Middle frontal gyrus (tissue), 1 donor: ENCODE data around the gene APBB2.
"Not testable (repeated sequence)": the region's sequence is repeated elsewhere in the genome, so short reads cannot be mapped to it uniquely, and the experiment has no call there.

ENCODE experiments used
- DNase-seq: peaks from one replicate; pipeline ENCODE4 v3.0.0-alpha.2; 2015; ENCODE audit warnings: low spot score; ENCODE audit errors: extremely low spot score

APBB2 gene

GRCh38 chr4:41067369-41067768, 147.0 kb downstream of the APBB2 start:
- DNase-seq = no peak

- DNase-seq = no peak
Measured at GRCh38 chr4:41066049-41066448, 148.3 kb downstream of the APBB2 start.

GRCh38 chr4:41065434-41066006, 148.8 kb downstream of the APBB2 start:
- DNase-seq = no peak

DNA sequence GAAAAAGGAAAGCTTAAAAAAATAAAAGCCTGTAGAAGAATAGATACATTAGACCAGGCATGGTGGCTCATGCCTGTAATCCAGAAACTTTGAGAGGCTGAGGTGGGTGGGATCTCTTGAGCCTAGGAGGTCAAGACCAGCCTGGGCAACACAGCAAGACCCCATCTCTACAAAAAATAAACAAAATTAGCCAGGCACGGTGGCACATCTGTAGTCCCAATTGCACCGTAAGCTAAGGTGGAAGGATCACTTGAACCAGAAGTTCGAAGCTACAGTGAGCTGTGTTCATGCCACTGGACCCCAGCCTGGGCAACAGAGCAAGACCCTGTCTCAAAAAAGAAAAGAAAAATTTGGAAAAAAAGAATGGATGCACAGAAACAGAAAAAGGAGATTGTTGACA, 149.4 kb downstream of the APBB2 start:
- DNase-seq = no peak

DNA sequence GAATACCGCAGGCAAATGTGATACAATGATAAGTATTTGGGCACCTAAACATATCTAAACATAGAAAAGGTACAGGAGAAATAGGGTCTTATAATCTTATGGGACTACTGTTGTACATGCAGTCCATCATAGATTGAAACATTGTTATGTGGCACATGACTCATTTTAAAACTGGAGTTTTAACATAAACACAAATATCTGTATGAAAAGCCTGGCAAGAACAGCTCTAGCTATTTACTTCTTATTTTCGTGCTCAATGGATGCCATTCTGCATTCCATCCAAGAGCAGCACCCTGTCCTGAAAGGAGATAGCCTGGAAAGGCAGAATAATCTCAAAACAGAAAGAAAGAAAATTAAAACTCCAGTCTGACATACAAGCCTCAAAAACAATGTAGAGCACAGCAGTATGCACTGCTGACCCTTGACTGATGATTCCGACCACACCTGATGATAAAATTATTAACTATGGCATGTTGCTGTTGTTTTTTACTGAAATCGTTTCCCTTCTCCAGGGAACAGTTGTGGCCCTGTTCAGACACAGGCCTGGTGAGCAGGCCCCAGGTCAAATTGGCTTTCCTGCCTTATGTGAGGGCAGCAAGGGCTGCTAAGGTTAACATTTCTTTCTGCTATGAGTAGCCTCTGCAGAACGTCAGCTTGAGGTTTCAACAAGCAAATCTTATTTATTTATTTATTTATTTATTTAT, 152.7 kb downstream of the APBB2 start:
- DNase-seq = no peak

- DNase-seq = no peak
Measured at GRCh38 chr4:41060352-41061334, 153.7 kb downstream of the APBB2 start.

GRCh38 chr4:41059411-41059810, 154.9 kb downstream of the APBB2 start:
- not testable (repeated sequence) for DNase-seq

GRCh38 chr4:41058426-41058825, 155.9 kb downstream of the APBB2 start:
- DNase-seq = no peak

DNA sequence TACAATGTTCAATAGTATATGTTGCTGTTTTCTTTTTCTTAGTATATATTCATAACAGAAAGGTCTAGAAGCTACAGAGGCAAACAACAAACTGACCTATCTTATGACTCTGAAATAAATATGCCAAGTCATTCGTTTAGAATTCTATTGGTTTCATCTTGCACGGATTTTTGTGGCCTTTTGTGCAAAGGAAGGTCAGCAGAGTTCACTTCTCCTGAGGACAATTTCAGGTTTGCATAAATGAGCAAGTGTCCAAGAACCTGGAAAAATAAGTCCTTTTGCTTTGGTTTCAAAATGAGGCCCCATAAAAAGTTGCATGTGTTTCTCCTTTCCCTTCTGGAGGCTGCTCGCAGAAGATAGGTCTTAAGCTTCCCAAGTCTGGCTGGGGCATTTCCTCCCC, 156.9 kb downstream of the APBB2 start:
- DNase-seq = no peak

DNA sequence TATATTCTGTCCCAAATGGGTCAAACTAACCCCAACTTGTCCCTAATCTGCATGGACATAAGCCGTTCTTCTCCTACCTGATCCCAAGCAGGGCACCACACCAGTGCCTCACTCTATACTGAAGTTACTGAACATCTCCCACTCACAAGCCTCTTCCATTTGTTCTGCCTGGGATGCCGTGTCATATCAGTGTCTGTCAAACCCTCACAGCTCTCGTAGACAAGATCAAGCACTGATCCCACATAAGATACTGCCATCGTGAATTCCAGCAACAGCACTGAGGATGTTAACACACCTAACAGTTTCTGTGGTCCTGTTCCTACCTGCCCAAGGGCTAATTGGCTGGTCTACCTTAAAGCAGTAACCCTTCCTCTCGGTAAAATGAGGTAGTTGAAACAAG, 162.1 kb downstream of the APBB2 start:
- no peak for DNase-seq

- no peak for DNase-seq
Measured at GRCh38 chr4:41050880-41051775, 163.2 kb downstream of the APBB2 start.

GRCh38 chr4:41050116-41050515, 164.2 kb downstream of the APBB2 start:
- no peak for DNase-seq

DNA sequence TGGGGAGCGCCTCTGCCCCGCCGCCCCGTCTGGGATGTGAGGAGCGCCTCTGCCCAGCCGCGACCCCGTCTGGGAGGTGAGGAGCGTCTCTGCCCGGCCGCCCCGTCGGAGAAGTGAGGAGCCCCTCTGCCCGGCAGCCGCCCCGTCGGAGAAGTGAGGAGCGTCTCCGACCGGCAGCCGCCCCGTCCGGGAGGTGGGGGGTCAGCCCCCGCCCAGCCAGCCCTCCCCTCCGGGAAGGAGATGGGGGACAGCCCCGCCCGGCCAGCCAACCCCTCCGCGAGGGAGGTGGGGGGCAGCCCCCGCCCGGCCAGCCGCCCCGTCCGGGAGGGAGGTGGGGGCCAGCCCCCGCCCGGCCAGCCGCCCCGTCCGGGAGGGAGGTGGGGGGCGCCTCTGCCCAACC, 165.2 kb downstream of the APBB2 start:
- DNase-seq = not testable (repeated sequence)

- no peak for DNase-seq
Measured at GRCh38 chr4:41044791-41045190, 169.6 kb downstream of the APBB2 start.

DNA sequence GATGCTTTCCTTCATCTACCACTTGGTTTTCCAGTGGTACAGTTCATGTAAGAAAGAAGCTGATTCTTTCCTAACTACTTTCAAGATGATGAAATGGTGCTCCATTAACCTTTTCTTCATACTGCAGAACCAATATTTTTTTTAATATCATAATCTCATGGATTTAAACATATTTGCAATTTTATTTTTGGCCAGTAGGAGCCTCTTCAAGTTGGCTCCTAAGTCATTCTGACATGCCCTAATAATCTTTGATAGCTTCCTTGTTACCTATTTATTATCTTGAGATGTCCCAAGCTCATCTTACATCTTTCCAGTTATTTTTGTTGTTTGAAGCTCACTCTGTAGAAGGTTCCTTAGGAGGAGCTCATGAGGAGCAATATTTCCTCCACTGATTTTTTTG, 170.2 kb downstream of the APBB2 start:
- no peak for DNase-seq

DNA sequence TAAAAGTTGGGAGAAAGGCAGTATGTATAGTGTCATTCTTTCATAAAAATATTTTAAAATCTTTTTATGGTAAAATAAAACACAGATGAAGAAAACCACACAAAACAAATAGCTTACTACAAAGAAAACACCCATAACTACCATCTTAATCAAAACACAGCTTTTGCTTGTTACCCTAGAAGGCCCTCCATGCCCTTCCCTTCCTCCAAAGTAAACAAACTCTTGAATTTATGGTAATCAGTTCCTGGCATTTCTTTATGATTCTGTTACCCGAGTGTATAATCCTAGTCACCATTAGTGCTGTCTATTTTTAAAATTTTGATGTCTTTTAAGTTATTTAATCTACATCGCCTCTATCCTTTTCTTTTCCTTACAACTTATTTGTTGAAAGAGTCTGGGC, 170.9 kb downstream of the APBB2 start:
- no peak for DNase-seq

GRCh38 chr4:41041551-41041950, 172.8 kb downstream of the APBB2 start:
- no peak for DNase-seq

GRCh38 chr4:41039317-41039716, 175.0 kb downstream of the APBB2 start:
- DNase-seq = no peak

DNA sequence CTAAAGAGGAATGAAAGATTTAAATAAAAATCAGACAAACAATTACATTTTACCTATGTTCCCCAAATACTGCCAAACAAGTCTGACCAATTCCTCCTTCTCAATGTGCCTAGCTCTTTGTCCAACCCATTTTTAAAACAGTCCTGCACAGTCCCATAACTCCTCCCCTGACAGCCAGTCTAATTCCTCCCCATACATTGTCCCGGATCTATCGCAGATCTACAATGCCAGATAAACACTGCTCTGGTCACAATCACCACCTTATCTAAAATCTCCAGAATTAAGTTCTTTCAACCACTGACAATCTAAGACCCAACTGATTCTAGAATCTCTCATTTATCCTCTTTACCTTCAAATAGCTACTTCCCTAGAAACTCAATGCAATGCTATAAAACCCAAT, 176.0 kb downstream of the APBB2 start:
- DNase-seq = no peak

DNA sequence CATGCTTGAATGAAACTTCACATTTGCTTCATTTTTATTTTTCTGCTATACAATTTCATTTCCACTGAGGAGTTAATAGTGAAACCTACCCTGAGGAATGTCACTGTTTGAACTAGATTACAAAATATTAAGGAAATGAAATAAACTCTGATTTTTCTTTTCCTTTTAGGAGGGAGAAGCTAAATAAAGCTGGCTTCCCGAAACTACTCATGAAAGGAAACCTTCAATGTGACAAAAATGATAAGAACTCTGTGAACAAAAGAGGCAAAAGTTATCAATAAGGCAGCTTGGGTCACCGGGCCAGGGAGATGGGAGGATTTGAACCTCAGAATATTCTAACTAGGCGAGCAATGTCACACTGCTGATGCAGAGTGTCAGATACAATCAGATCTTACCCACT, 185.2 kb downstream of the APBB2 start:
- DNase-seq = no peak

- no peak for DNase-seq
Measured at GRCh38 chr4:41028392-41029076, 185.8 kb downstream of the APBB2 start.
